ENCODE measurements around the gene RNF208.

The RNF208 gene

GRCh38 chr9:137192859-137193258 lies 29.2 kb downstream of the RNF208 start:
- H4K20me1 ChIP-seq (ENCODE audit: control insufficient read depth, insufficient read depth, low read depth, low read length), result peaks cover 3% of the 10 kb centered on the region; the same call in 1 of the 2 replicates
- no peak for TF ChIP-seq EZH2phosphoT487 (IDR thresholded peaks at IDR 0.05; ENCODE audit: borderline replicate concordance, low read length)
- no peak for TF ChIP-seq CTCF (IDR thresholded peaks at IDR 0.05; ENCODE audit: low read depth, low read length, poor library complexity, severe bottlenecking)
- H3K4me1 ChIP-seq (ENCODE audit: control insufficient read depth, low read length), result peaks cover 16% of the 10 kb centered on the region

GRCh38 chr9:137192448-137192780 lies 29.6 kb downstream of the RNF208 start:
- Histone ChIP-seq H3F3A (ENCODE audit: control insufficient read depth, insufficient read depth) (no peaks in the 10 kb centered on the region), H3K36me3 (ENCODE audit: control insufficient read depth, low read length) (peaks cover 35% of the 10 kb centered on the region), H3K4me3 (ENCODE audit: low read length) (no peak overlapping the region), H3K27ac (ENCODE audit: low read depth, low read length) (no peak overlapping the region), H4K20me1 (ENCODE audit: control insufficient read depth, insufficient read depth, low read depth, low read length) (no peaks in the 10 kb centered on the region), H3K79me2 (ENCODE audit: control insufficient read depth, low read length) (peaks cover 33% of the 10 kb centered on the region), H3K27me3 (ENCODE audit: control insufficient read depth, low read length) (no peaks in the 10 kb centered on the region), H3K9me3 (ENCODE audit: control insufficient read depth, insufficient read depth, low read length) (no peaks in the 10 kb centered on the region), H3K4me1 (ENCODE audit: control insufficient read depth, low read length) (peaks cover 17% of the 10 kb centered on the region), H3K4me2 (ENCODE audit: low read length) (no peak overlapping the region), H3K9me2 (replicated peaks; ENCODE audit: control insufficient read depth, low read length) (no peaks in the 10 kb centered on the region)
- no peak for TF ChIP-seq CTCF (IDR thresholded peaks at IDR 0.05; ENCODE audit: low read depth, low read length, poor library complexity, severe bottlenecking)

More at GRCh38 chr9:137192859-137193258, 29.2 kb downstream of the RNF208 start:
- Histone ChIP-seq H3K36me3 (ENCODE audit: control insufficient read depth, low read length) (peaks cover 34% of the 10 kb centered on the region), H3K27ac (ENCODE audit: low read depth, low read length) (no peak overlapping the region), H3K4me3 (ENCODE audit: low read length) (no peak overlapping the region), H3K27me3 (ENCODE audit: control insufficient read depth, low read length) (no peaks in the 10 kb centered on the region), H3K9me3 (ENCODE audit: control insufficient read depth, insufficient read depth, low read length) (no peaks in the 10 kb centered on the region), H3K9me2 (replicated peaks; ENCODE audit: control insufficient read depth, low read length) (no peaks in the 10 kb centered on the region), H3K79me2 (ENCODE audit: control insufficient read depth, low read length) (peaks cover 33% of the 10 kb centered on the region), H3F3A (ENCODE audit: control insufficient read depth, insufficient read depth) (no peaks in the 10 kb centered on the region), H3K4me2 (ENCODE audit: low read length) (no peak overlapping the region)

- Histone ChIP-seq H3K4me2 (ENCODE audit: low read length) (no peak overlapping the region), H3F3A (ENCODE audit: control insufficient read depth, insufficient read depth) (no peaks in the 10 kb centered on the region), H3K9me2 (replicated peaks; ENCODE audit: control insufficient read depth, low read length) (no peaks in the 10 kb centered on the region), H3K36me3 (ENCODE audit: control insufficient read depth, low read length) (peaks cover 39% of the 10 kb centered on the region), H3K27me3 (ENCODE audit: control insufficient read depth, low read length) (no peaks in the 10 kb centered on the region), H4K20me1 (ENCODE audit: control insufficient read depth, insufficient read depth, low read depth, low read length) (no peaks in the 10 kb centered on the region), H3K27ac (ENCODE audit: low read depth, low read length) (no peak overlapping the region), H3K4me1 (ENCODE audit: control insufficient read depth, low read length) (peaks cover 23% of the 10 kb centered on the region), H3K4me3 (ENCODE audit: low read length) (no peak overlapping the region), H3K79me2 (ENCODE audit: control insufficient read depth, low read length) (peaks cover 39% of the 10 kb centered on the region), H3K9me3 (ENCODE audit: control insufficient read depth, insufficient read depth, low read length) (no peaks in the 10 kb centered on the region)
- TF ChIP-seq EZH2phosphoT487 (IDR thresholded peaks at IDR 0.05; ENCODE audit: borderline replicate concordance, low read length) (no peak), CTCF (IDR thresholded peaks at IDR 0.05; ENCODE audit: low read depth, low read length, poor library complexity, severe bottlenecking) (no peak)
Measured at GRCh38 chr9:137191691-137192447, 30.2 kb downstream of the RNF208 start.

All from DOHH2 (cell line).